ENCODE data around the gene GPR132.

GPR132 gene

DNA sequence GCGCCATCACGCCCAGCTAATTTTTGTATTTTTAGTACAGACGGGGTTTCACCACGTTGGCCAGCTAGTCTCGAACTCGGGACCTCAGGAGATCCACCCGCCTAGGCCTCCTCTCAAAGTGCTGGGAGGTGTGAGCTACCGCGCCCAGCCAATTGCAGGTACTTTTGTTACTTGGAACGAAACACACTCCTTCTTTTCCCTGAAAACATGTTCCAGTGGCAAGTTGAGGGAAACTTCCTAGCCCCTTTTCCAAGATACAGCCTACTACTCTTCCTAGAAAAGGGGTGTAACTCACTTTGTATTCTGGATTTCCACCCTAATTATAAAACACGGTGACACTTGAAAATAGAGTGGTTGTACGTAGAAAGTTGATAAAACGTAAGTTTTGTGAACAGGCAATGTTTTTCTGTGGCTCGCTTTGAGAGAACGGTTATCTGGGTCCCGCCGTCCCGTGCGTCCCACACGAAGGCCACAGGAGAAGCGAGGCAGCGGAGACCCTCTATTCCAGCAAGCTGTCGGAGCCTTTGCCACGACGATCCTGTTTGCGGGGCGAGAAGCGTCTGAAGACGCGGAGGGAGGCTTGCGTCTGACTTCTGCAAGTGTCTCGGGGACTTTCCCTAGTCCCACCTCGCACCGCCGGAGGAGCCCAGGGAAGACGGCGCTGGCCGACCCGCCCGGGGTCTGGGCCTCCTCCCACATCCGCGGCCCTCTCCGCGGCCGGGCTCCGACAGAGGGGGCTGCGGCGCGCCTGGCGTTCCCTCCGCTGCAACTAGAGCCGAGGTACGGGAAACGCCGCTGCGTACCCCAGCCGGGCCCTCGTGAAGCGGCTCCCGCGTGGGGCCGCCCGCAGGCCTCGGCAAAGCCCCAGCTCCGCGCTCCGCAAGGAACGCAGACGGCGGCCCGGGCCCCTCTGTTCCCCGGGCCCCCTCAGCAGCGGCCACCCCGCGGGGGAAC is 45.1 kb downstream of the GPR132 start:
- DNase-seq = no peak

DNA sequence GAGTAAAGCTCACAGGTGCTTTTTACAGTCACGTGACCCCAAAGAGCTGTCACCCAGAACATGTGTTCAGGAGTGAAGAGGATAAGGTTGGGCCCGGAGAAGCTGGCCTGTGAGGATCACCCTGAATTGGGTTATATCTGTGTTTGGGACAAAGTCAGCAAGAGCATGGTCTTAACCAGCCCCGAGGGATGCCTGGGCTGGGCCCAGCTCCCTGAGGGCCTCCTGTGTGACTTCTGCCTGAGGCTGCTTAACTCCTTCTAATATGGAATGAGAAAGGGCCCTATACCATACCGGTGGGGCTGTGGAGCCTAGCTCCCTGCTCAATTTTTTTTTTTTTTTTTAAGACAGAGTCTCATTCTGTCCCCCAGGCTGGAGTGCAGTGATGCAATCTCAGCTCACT is 46.8 kb downstream of the GPR132 start:
- DNase-seq = no peak

DNA sequence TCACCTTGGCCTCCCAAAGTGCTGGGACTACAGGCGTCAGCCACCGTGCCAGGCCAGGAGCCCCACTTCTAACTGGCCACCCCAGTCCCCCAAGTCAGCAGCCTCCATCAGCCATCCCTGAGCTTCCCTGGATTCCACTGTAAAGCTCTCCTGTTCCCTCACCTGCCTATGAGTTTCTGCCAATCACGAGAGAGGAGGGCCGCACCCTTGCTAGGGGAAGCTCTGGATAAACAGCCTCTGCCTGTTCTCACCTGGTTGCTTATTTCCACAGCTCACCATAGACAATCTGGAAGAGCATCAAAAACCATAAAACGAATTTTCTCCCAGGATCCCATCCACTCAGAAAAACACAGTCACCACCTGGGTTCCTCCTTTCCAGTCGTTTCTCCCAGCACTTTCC is 49.3 kb downstream of the GPR132 start:
- DNase-seq = no peak

DNA sequence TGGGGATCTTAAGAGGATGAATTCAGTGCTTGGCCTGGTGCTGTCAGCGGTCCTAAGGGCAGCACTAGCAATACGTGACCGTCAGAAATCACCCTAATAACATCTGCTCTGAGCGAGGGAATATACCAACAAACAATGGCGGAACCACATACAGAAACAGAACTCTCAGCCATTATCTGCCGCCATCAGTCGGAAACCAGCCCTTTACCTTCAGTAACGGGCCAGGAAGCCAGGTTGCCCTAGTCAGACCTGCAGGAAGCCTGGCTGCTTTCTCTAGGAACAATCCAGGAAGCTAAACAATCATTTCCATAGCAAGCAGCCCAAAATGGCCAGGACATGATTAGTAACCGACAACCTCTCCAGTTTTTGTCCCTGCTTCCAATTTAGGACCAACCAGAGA is 50.0 kb downstream of the GPR132 start:
- DNase-seq = no peak

DNA sequence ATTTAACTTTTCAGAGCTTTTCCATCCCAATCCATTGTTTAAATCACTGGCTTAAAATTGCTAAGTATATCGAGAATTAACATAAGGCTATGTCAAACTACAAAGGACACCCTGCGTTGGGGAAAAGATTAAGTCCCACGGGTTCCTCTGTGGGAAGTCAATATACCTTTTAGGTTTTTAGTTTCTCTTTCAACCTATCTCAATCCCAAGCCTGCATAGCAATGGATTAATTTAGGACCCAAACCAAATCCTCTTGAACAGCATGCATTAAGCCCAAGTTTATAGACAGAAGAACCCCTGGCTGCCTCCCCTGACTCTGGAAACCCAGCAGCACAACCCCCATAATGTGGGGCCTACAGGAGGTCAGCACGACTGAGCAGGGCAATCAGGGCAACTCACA is 50.6 kb downstream of the GPR132 start:
- no peak for DNase-seq

DNA sequence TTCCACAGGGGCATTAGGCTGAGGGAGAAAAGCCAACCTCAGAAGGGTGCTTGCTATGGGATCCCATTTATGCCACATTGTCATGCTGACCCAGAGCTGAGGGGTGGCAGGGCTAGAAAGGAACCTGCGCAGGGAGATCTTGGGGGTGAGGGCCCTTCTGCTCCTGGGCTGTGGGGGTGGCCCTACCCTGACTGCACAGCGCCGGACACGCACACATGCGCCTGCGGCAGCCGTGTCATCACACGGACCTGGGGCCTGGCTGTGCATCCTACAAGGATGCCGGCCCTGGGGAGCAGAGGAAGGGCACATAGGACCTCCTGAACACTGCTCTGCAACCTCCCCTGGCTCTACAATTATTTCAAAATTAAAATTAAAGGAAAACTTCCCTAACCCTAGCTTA is 51.2 kb downstream of the GPR132 start:
- DNase-seq = no peak

DNA sequence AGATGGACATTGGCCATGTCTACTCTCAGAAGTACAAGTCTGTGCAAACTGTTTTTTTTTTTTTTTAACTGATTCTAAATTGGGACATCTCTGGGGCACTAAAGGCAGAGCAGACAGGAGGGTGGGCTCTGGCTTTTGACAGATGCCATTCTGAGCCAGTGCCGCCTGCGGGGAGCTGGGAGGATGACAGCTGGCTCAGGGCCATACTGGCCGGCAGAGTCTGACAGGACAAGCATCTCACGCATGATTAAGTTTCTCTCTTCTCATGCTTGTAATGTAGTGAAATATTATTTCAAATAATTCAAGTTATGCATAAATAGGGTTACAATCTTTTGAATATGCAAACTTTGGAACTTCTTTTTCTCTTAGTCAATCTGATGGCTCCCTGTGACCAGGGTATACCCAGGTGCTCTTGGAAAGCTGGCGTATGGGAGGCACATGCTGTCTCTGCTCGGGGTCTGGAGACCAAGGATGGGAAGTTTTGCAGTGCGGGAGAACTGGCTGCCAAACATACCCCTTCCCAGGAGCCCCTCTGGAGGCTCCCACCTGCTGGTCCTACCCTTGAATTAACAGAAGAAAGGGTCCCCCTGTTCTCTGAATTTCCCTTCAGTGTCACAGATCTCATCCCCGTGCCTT is 52.0 kb downstream of the GPR132 start:
- peak; percentile 63 to 83 for DNase-seq

DNA sequence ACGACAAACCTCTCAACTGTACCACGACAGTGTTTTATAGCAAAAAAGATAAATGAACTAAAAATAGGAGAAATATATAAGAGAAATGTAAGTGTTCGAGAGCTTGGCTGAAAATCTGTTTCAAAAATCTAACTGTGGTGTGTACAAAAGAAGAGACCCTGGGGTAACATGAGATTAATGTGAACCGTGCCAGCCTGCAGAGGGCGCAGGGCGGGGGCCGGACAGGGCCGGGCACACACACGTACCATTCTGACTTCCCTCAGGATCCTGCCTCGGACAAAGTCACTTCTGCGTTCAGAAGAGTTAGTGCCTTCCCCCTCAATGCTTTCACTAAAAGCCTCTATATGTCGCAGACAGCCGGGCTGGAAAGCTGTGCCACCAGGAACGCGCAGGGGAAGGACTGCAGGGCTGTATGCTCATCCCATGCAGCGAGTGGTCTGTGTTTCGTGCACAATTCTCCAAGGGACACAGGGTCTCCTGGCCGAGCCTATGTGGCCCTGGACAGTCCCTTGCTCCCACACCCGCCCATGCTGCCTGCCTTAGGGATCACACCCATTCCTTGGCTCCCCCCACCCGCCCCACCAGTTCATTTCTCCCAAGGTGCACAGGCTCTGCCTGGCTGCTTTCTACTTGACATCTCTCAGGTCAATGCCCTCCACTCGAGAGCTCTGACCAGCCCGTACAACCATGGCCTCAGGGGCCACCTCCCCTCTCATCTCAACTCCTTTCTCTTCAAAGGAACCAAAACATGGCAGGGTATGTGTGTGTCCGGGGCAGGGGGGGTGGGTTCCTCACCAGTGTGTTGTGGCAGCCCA is 52.9 kb downstream of the GPR132 start:
- no peak for DNase-seq

DNA sequence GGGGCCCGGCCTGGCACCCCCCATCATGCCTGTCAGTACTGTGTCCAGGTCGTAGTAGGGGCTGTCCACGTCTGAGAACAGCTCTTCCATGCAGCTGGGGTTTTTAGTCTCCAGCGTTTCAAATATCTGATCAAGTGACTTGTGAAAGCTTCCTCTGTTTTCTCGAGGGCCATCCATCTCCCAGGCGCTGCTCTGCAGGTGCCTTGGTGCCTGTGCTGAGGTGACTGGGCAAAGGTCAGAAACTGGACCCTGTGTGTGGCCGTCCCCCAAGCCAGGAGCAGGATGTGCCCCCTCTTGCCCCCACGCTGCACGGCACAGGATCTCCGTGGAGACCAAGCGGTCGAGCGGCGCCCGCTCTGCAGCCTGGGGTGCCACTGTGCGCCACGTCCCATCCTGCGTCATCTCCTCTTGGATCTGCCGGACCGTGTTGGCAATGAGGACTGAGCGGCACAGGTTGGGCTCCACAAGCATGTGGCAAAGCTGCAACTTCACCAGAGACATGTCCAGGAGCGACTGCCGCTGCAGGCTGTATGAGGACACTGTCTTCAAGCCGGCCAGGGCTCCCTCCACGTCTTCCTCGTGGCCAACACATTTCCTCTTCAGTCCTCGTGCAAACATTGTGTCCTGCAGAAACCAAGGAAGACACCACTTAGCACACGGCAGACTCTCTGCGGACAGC is 53.8 kb downstream of the GPR132 start:
- DNase-seq = no peak

DNA sequence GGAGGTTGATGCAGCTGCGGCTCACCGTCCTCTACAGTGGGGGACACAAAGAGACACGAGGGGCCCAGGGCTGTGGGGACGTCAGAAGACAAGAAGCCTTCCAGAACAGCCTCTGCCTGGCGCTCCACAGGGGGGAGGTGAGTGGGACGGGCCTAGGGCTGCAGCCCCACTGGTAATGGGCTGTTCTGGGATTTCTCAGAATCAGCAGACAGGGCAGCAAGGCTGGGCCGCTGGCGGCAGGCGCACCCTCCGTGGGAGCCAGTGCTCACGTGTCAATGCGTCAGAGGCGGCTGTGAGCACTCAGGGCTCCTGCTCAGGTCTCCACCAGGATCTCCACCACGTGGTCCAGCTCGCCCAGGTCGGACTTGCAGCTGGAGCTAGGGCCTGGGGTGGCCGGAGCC is 54.3 kb downstream of the GPR132 start:
- DNase-seq = no peak

DNA sequence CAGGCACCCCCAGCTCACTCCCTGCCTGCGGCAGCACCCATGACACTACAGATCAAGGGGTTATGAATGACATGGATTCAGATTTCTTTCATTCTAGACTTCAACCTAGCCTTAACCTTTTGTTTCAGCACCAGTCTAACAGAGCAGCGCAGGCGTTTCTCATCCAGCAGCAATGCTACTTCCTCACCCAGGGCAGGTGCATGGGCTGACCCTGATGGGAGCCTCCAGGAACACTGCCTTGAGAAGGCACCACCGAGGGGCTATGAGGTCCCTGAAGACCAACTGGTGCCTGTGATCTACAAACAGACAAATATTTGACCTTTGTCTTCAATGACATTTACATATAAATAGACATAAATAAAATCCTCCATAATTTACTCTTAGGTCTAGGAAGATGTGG is 55.1 kb downstream of the GPR132 start:
- no peak for DNase-seq

DNA sequence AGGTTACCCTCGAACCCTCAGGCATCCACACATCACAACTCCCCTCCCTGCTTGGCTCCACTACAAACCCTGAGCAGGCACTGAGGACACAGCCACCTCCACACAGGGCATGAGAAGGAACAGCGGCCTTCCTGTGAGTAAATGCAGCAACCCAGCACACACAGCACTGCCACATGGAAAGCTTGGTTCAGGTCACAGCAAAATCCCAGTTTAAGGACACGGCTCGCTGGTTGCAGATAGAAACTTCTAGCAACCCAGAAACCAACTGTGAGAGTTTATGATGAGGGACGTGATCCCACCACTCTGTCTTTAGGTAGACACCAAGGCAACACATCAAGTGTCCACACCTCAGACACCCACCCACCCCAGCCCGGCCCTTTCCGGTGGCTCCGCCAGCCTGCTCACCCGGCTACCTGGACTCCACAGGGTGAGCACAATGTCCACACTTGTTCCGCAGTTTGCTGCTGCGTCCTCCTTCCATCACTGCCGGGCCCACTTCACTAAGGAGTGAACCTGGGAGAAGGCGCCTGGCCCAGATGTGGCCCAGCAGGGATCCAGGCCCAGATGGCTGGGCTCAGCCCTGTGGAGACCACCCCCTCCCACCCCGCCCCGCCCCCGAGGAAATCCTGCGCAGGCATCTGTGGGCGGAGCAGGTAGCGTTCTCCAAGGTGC is 57.5 kb downstream of the GPR132 start:
- no peak for DNase-seq

DNA sequence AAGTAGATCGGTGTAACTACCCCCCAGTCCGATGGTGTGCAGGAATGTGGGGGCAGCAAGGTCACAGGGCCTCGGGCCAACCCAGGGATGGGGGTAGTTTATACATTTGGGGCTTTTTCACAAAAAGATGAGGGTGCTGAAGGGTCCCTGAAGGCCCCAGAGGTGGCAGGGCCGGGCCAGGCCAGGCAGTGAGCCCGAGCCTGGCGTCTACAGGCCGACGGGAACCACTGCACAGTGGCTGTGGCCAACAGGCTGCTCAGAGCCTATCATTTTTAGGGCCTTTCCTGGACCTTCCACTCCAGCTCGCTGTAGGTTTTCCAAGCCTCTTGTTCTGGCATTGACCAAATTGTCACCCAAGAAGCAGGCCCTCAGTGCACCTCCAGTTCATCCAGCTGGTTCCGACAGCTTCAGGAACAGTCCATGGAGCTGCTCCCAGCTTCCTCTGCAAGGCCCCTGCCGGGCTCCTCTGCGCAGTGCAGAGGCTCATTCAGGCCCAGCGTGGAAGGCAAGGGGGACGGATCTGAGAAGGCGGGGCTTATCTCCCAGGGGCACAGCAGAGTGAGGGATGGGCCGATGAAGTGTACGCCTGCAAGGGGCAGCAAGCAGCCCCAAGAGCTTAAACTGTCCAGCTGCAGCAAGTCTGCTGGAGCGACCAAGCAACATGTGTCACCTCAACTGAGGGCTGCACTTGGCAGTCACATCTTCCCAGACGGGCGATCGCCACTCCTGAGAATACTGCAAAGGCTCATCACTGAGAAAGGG is 58.2 kb downstream of the GPR132 start:
- no peak for DNase-seq

DNA sequence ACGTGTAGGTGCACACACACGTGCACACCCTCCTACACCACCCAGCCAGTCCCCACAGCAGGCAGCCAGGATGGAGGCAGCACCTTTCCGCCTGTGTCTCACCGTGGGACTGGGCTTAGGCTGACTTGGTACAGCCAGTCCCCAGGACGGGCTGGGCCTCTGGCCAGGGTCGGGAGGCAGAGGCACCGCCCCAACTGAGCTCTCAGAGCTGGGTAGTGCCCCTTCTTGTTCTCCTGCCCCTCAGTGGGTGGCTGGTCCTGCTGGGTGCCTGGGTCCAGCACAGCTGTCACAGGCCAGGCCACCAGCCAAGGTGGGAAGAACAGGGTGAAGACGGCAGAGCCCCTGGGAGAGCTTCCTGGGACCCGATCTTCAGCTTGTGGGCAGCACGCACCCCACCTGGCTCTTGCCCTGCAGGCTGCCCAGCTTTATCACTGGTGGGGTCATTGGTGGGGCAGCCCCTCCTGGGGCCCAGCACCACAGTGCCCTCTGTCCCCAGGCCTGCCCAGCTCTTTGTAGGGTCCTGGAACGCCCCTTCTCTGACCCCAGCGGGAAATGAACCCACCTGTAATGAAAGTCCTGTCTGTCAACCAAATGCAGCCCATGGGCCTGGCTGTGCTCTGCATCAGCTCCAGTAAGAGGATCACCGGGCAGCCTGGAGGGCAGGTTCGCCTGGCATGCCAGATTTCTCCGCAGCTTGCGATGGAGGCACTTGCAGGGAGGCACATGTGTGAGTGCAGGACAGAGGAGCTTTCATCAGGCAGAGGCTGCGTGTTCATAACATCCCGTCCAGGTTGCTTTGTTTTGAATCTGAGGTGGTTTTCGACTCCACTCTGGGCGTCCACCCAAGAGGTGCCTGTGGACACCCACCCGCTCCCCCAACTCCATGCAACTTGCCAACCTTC is 59.0 kb downstream of the GPR132 start:
- DNase-seq = no peak

DNA sequence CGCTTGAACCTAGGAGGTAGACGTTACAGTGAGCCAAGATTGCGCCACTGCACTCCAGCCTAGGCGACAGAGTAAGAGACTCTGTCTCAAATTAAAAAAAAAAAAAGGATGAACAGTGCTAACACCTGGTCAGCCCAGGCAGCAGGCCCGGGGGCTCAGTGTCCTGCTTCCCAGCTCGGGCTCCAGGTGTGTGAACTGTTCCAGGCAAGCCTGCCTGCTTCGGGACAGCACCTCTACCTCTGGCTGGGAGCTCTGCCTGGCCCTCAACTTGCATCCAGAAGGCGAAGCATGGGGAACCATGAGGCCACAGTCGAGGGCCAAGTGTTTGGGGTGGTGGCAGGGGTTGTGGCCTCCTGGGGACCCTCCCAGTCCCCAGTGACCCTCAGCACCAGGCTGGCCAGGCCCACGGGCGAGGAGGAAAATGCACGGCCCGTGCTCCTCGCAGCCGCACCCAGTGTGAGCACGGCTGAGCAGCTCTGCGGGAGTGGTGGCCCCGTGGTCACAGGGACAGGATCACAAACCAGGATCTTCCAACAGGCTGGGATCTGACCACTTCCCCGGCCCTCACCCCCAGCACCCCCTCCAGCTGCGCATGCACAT is 59.8 kb downstream of the GPR132 start:
- no peak for DNase-seq
